OCI-LY7 (cell line): ENCODE measurements around the gene AR.

Source experiments
- EZH2phosphoT487 ChIP-seq: fragments of 200-600 bp; sonication (generic); IDR thresholded peaks from 2 replicates; pipeline ENCODE4 v1.6.1; 2018; ENCODE audit warnings: low read depth, borderline replicate concordance, mild to moderate bottlenecking, mixed run types, antibody characterized with exemption, low read length, moderate library complexity, mixed read lengths
- TF ChIP-seq, protein P1 (sequence below): fragments of 200-600 bp; sonication (generic); conservative IDR thresholded peaks from 2 replicates; pipeline ENCODE4 v1.5.1; 2014; ENCODE audit warnings: mild to moderate bottlenecking, antibody characterized with exemption, low read length, moderate library complexity, mixed read lengths

DNA sequence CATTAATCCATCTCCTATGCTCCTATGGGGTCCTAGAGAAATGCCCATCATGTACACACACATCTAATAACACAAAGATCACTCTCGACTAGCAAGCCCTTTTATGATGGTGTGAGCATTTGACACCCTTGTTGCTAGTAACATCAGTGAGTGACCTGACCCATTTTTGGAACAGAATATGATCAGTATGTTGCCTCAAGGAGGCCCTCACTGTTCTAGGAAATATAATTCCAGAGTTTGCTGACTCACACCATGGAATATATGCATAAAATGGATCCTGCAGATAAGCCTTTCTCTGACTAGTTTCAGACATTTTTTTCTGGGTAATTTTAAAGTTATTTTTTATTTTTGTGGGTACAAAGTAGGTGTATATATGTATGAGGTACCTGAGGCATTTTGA, 121.8 kb downstream of the AR start:
- TF ChIP-seq, protein P1, sequence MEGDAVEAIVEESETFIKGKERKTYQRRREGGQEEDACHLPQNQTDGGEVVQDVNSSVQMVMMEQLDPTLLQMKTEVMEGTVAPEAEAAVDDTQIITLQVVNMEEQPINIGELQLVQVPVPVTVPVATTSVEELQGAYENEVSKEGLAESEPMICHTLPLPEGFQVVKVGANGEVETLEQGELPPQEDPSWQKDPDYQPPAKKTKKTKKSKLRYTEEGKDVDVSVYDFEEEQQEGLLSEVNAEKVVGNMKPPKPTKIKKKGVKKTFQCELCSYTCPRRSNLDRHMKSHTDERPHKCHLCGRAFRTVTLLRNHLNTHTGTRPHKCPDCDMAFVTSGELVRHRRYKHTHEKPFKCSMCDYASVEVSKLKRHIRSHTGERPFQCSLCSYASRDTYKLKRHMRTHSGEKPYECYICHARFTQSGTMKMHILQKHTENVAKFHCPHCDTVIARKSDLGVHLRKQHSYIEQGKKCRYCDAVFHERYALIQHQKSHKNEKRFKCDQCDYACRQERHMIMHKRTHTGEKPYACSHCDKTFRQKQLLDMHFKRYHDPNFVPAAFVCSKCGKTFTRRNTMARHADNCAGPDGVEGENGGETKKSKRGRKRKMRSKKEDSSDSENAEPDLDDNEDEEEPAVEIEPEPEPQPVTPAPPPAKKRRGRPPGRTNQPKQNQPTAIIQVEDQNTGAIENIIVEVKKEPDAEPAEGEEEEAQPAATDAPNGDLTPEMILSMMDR: no peak
- TF ChIP-seq EZH2phosphoT487: no peak
